B cell (primary cell): ENCODE results near the gene RNF146. TPM values are rescaled to one million over a fixed set of nuclear protein-coding genes. Genes with fewer than 3 reads are reported as not detected.

Experiments
- ATAC-seq: fragments of 200-7000 bp; cut with Tn5 transposase; one replicate; pipeline ENCODE4 v1.10.0; 2021; ENCODE audit warnings: low read depth, mild to moderate bottlenecking, moderate number of reproducible peaks, moderate library complexity
- CTCF ChIA-PET: fragments of 350-600 bp; sonication (Branson Sonifier 250); formaldehyde crosslinking; loops from one replicate; lab custom pipeline; 2021; ENCODE audit warnings: antibody characterized with exemption, inconsistent platforms; lab: Charles Lee
- POLR2A ChIA-PET: fragments of 350-600 bp; sonication (Branson Sonifier 250); formaldehyde crosslinking; loops from one replicate; lab custom pipeline; 2021; ENCODE audit warnings: antibody characterized with exemption; lab: Charles Lee
- DNase-seq: peaks from one replicate; pipeline ENCODE4 v3.0.0; 2013
- H2AFZ ChIP-seq: 2 replicates; pipeline ENCODE4 v1.6.1; 2012; ENCODE audit warnings: mild to moderate bottlenecking, low read depth, low read length; ENCODE audit not compliant: insufficient read depth, poor library complexity, severe bottlenecking
- H3K27ac ChIP-seq, 2 donors: 1 replicate in 1 of 2; 2 replicates in 1 of 2; pipeline ENCODE4 v1.5.1; 2012 to 2013; ENCODE audit warnings: low read length in 2 of 2, mild to moderate bottlenecking in 2 of 2, moderate library complexity in 1 of 2
- H3K27me3 ChIP-seq, 4 experiments: fragments of 200-600 bp in 1 of 4; sonication (generic) in 1 of 4; replicated peaks in 1 of 4; 1 replicate in 2 of 4; 2 replicates in 2 of 4; pipeline versions ENCODE4 v1.6.1 to v1.7.0; 2013 to 2016; ENCODE audit warnings: low read length in 3 of 4, mild to moderate bottlenecking in 2 of 4, mixed read lengths in 1 of 4, moderate library complexity in 1 of 4; ENCODE audit not compliant: insufficient read depth in 4 of 4, control insufficient read depth in 3 of 4; ENCODE audit errors: control extremely low read depth in 1 of 4
- H3K36me3 ChIP-seq, 2 experiments: replicated peaks in 1 of 2; 1 replicate in 1 of 2; 2 replicates in 1 of 2; pipeline versions ENCODE4 v1.6.1 to v1.7.1; 2013; ENCODE audit warnings: low read length in 1 of 2; ENCODE audit not compliant: insufficient read depth in 2 of 2, control insufficient read depth in 1 of 2; ENCODE audit errors: control extremely low read depth in 1 of 2, extremely low read depth in 1 of 2
- H3K4me1 ChIP-seq, 2 donors: fragments of 200-600 bp in 1 of 2; sonication (generic) in 1 of 2; 1 replicate in 1 of 2; 2 replicates in 1 of 2; pipeline versions ENCODE4 v1.5.1 to v1.6.1; 2013 to 2017; ENCODE audit warnings: low read length in 2 of 2; ENCODE audit not compliant: control insufficient read depth in 2 of 2, insufficient read depth in 2 of 2
- H3K4me2 ChIP-seq: replicated peaks from 2 replicates; pipeline ENCODE3; 2012; ENCODE audit warnings: mild to moderate bottlenecking, low read depth, low read length; ENCODE audit not compliant: poor library complexity, severe bottlenecking
- H3K4me3 ChIP-seq, 5 experiments: fragments of 200-600 bp in 1 of 5; sonication (generic) in 1 of 5; 1 replicate in 3 of 5; 2 replicates in 2 of 5; pipeline versions ENCODE4 v1.5.1 to v1.7.0; 2011 to 2016; ENCODE audit warnings: low read length in 4 of 5, mild to moderate bottlenecking in 4 of 5, low read depth in 2 of 5, control low read depth in 1 of 5, moderate library complexity in 1 of 5; ENCODE audit not compliant: insufficient read depth in 1 of 5; ENCODE audit errors: control extremely low read depth in 1 of 5, extremely low read depth in 1 of 5
- H3K79me2 ChIP-seq: fragments of 200-600 bp; sonication (generic); one replicate; pipeline ENCODE4 v1.6.0; 2016; ENCODE audit warnings: low read length; ENCODE audit not compliant: control insufficient read depth, insufficient read depth
- H3K9ac ChIP-seq: fragments of 200-600 bp; sonication (generic); 2 replicates; pipeline ENCODE4 v1.6.1; 2017; ENCODE audit warnings: mild to moderate bottlenecking, low read length, moderate library complexity
- H3K9me3 ChIP-seq, 3 donors: one replicate each; pipeline versions ENCODE4 v1.6.1 to v1.7.1; 2013; ENCODE audit warnings: low read length in 2 of 3; ENCODE audit not compliant: control insufficient read depth in 2 of 3, insufficient read depth in 1 of 3; ENCODE audit errors: control extremely low read depth in 1 of 3
- H4K20me1 ChIP-seq: 2 replicates; pipeline ENCODE4 v1.6.0; 2012; ENCODE audit warnings: mild to moderate bottlenecking, low read length; ENCODE audit not compliant: insufficient read depth, control insufficient read depth, poor library complexity, severe bottlenecking
- H3K27ac Mint-ChIP-seq: one replicate; pipeline ENCODE4 v1.8.0; 2021; ENCODE audit warnings: mixed read lengths
- H3K27me3 Mint-ChIP-seq: one replicate; pipeline ENCODE4 v1.8.0; 2021; ENCODE audit warnings: mixed read lengths
- H3K4me1 Mint-ChIP-seq: one replicate; pipeline ENCODE4 v1.8.0; 2021; ENCODE audit warnings: mixed read lengths
- H3K4me3 Mint-ChIP-seq: one replicate; pipeline ENCODE4 v1.8.0; 2021; ENCODE audit warnings: mixed read lengths
- H3K9me3 Mint-ChIP-seq: one replicate; pipeline ENCODE4 v1.8.0; 2022; ENCODE audit warnings: mixed read lengths; ENCODE audit not compliant: insufficient read depth
- CTCF ChIP-seq: fragments of 200-600 bp; IDR thresholded peaks from one replicate; pipeline ENCODE4 v1.8.0; 2022; ENCODE audit warnings: antibody characterized with exemption, mild to moderate bottlenecking
- EZH2 ChIP-seq: IDR thresholded peaks from 2 replicates; pipeline ENCODE4 v1.6.1; 2012; ENCODE audit warnings: borderline replicate concordance, low read depth, mild to moderate bottlenecking, moderate library complexity, low read length; ENCODE audit not compliant: insufficient read depth, poor library complexity, severe bottlenecking
- WGBS: methylation state at CpG from one replicate; pipeline ENCODE4 v1.1.5; 2013; ENCODE audit warnings: missing lambda C conversion rate; ENCODE audit not compliant: insufficient coverage; 5-methylcytosine and 5-hydroxymethylcytosine counted together
- intact Hi-C: fragments of 100-400 bp; cut with micrococcal nuclease; formaldehyde crosslinking; loops from one replicate; pipeline ENCODE4 v1.10.0; 2022
- polyA plus RNA-seq: library from polyadenylated mRNA; depleted of rRNA; stranded (reverse); fragments of >200 nt; gene quantifications from 2 replicates; pipeline ENCODE4 v1.2.3, GENCODE V29; 2012
- total RNA-seq, 2 donors: library from RNA; stranded (reverse); fragments of 120-200 nt in 1 of 2; gene quantifications; 1 replicate in 1 of 2; 2 replicates in 1 of 2; pipeline versions ENCODE4 v1.2.3 to v1.2.4, GENCODE V29; 2013 to 2022

Gene RNF146
- total and polyA plus RNA-seq, 2 donors (not counting 1 experiment from before 2014, with no cell fraction given) = 24.9 to 58.0 TPM

- peaks cover 12% of the 10 kb centered on the region for H3K4me1 Mint-ChIP-seq
- Histone ChIP-seq H3K27ac (no peak overlapping the region), H3K27me3 (no peaks in the 10 kb centered on the region), H3K9ac (no peak overlapping the region), H3K4me3 (no peak overlapping the region), H2AFZ (no peak overlapping the region), H3K9me3 (no peaks in the 10 kb centered on the region), H3K4me2 (no peak overlapping the region), H3K36me3 (peaks cover 3 to 8% of the 10 kb centered on the region in 2 experiments), H3K79me2 (peaks cover 34% of the 10 kb centered on the region), H3K4me1 (peaks cover 2 to 5% of the 10 kb centered on the region in 2 donors), H4K20me1 (peaks cover 19% of the 10 kb centered on the region)
- 90% methylated on average over 2 of the region's 4 CpGs for WGBS
- no peak for TF ChIP-seq CTCF
- TF ChIP-seq EZH2 = no peak
- H3K9me3 Mint-ChIP-seq = no peaks in the 10 kb centered on the region
- no peak for DNase-seq
- no peak overlapping the region for H3K4me3 Mint-ChIP-seq
- no peak overlapping the region for H3K27ac Mint-ChIP-seq
- POLR2A ChIA-PET = no interaction called here
- ATAC-seq = no peak
- CTCF ChIA-PET = interaction anchor here (1.1 kb wide), 1 partner anchor 123 kb away, joined by 3 read pairs; no protein-coding TSS in a partner anchor
- H3K27me3 Mint-ChIP-seq = no peaks in the 10 kb centered on the region
- intact Hi-C loops = no loop called here
Observed at GRCh38 chr6:127297502-127298070, 30.9 kb downstream of the RNF146 start.

- peaks cover 34% of the 10 kb centered on the region for H3K79me2 ChIP-seq
- CTCF ChIA-PET = interaction anchor here (1.1 kb wide), 1 partner anchor 122 kb away, joined by 3 read pairs; no protein-coding TSS in a partner anchor
- peaks cover 22% of the 10 kb centered on the region for H4K20me1 ChIP-seq
- H3K27me3 ChIP-seq = no peaks in the 10 kb centered on the region
- peaks cover 3 to 5% of the 10 kb centered on the region in 2 donors for H3K4me1 ChIP-seq
- ATAC-seq (no peak), DNase-seq (no peak)
- no peak overlapping the region for H3K9ac ChIP-seq
- no peaks in the 10 kb centered on the region for H3K9me3 ChIP-seq
- Mint-ChIP-seq H3K4me1 (peaks cover 12% of the 10 kb centered on the region), H3K27ac (no peak overlapping the region), H3K4me3 (no peak overlapping the region), H3K9me3 (no peaks in the 10 kb centered on the region), H3K27me3 (no peaks in the 10 kb centered on the region)
- intact Hi-C loops = no loop called here
- H3K36me3 ChIP-seq = peaks cover 3 to 8% of the 10 kb centered on the region in 2 experiments
- no peak overlapping the region for H3K27ac ChIP-seq
- H3K4me3 ChIP-seq = no peak overlapping the region
- no peak for TF ChIP-seq EZH2
- no peak for TF ChIP-seq CTCF
- H2AFZ ChIP-seq = no peak overlapping the region
- H3K4me2 ChIP-seq = no peak overlapping the region
- WGBS = no CpG with 5 or more reads among the region's 2 CpGs
- POLR2A ChIA-PET = no interaction called here
Observed at GRCh38 chr6:127298475-127298874, 31.8 kb downstream of the RNF146 start.
